PC-3 (cell line): ENCODE results near the gene ZBTB16. TPM values are rescaled to one million over a fixed set of nuclear protein-coding genes. Genes with fewer than 3 reads are reported as not detected.

Experiments
- ATAC-seq: fragments of 200-7000 bp; cut with Tn5 transposase; 2 replicates; pipeline ENCODE4 v1.9.1; 2020; ENCODE audit warnings: mild to moderate bottlenecking, moderate library complexity
- BruUV-seq: library from RNA; stranded (reverse); fragments of 400-500 nt; replicated peaks from 2 replicates; lab custom pipeline; 2021; lab: Mats Ljungman, UMichigan
- CTCF ChIA-PET: fragments of 300-600 bp; sonication (Branson Sonifier 250); formaldehyde crosslinking; loops from one replicate; lab custom pipeline; 2022; ENCODE audit warnings: antibody characterized with exemption; lab: Charles Lee
- POLR2A ChIA-PET: fragments of 300-600 bp; sonication (Branson Sonifier 250); formaldehyde crosslinking; loops from one replicate; lab custom pipeline; 2022; ENCODE audit warnings: antibody characterized with exemption; ENCODE audit not compliant: unreplicated experiment; lab: Charles Lee
- DNase-seq: peaks from one replicate; pipeline ENCODE4 v3.0.0-alpha.2; 2015
- H2AFZ ChIP-seq: fragments of 300-600 bp; sonication (generic); 2 replicates; pipeline ENCODE4 v1.6.0; 2016; ENCODE audit warnings: antibody characterized with exemption, low read length
- H3F3A ChIP-seq: fragments of 300-600 bp; sonication (generic); one replicate; pipeline ENCODE4 v1.6.0; 2017; ENCODE audit warnings: antibody characterized with exemption, low read length, control low read depth, mild to moderate bottlenecking; ENCODE audit not compliant: unreplicated experiment
- H3K27ac ChIP-seq: fragments of 300-600 bp; sonication (generic); 2 replicates; pipeline ENCODE4 v1.5.1; 2016; ENCODE audit warnings: mild to moderate bottlenecking, low read length
- H3K27me3 ChIP-seq: fragments of 300-600 bp; sonication (generic); 2 replicates; pipeline ENCODE4 v1.6.1; 2016; ENCODE audit warnings: low read length, mixed read lengths
- H3K36me3 ChIP-seq: fragments of 300-600 bp; sonication (generic); 2 replicates; pipeline ENCODE4 v1.6.1; 2016; ENCODE audit warnings: low read depth, mixed run types, low read length, mixed read lengths
- H3K4me1 ChIP-seq: fragments of 300-600 bp; sonication (generic); 2 replicates; pipeline ENCODE4 v1.5.1; 2016; ENCODE audit warnings: low read length; ENCODE audit not compliant: insufficient read depth
- H3K4me2 ChIP-seq: fragments of 300-600 bp; sonication (generic); 2 replicates; pipeline ENCODE4 v1.6.0; 2016; ENCODE audit warnings: low read length
- H3K4me3 ChIP-seq: fragments of 300-600 bp; sonication (generic); 2 replicates; pipeline ENCODE4 v1.5.1; 2016; ENCODE audit warnings: mild to moderate bottlenecking, low read length, mixed read lengths
- H3K79me2 ChIP-seq: fragments of 300-600 bp; sonication (generic); 2 replicates; pipeline ENCODE4 v1.6.1; 2017; ENCODE audit warnings: low read length, mixed read lengths
- H3K9ac ChIP-seq: fragments of 300-600 bp; sonication (generic); 2 replicates; pipeline ENCODE4 v1.6.0; 2016; ENCODE audit warnings: mild to moderate bottlenecking, low read length
- H3K9me2 ChIP-seq: fragments of 300-600 bp; sonication (generic); replicated peaks from 2 replicates; pipeline ENCODE4 v1.6.1; 2016; ENCODE audit warnings: mixed run types, low read length, mixed read lengths
- H3K9me3 ChIP-seq: fragments of 300-600 bp; sonication (generic); 2 replicates; pipeline ENCODE4 v1.6.1; 2016; ENCODE audit warnings: low read length, mixed read lengths
- H4K20me1 ChIP-seq: fragments of 300-600 bp; sonication (generic); 2 replicates; pipeline ENCODE4 v1.6.1; 2016; ENCODE audit warnings: low read length, mixed read lengths
- EZH2 ChIP-seq: fragments of 300-600 bp; sonication (generic); IDR thresholded peaks from one replicate; pipeline ENCODE4 v1.6.1; 2017; ENCODE audit warnings: antibody characterized with exemption, mild to moderate bottlenecking, low read length; ENCODE audit not compliant: unreplicated experiment
- EZH2phosphoT487 ChIP-seq: fragments of 300-600 bp; sonication (generic); IDR thresholded peaks from 2 replicates; pipeline ENCODE4 v1.6.1; 2018; ENCODE audit warnings: mild to moderate bottlenecking, antibody characterized with exemption, low read length, borderline replicate concordance
- intact Hi-C: fragments of 100-400 bp; cut with micrococcal nuclease; formaldehyde crosslinking; loops from 2 replicates; pipeline ENCODE4 v1.9.0; 2023
- total RNA-seq: library from RNA; depleted of rRNA; stranded (reverse); fragments of >200 nt; gene quantifications from 2 replicates; pipeline ENCODE4 v1.2.3, GENCODE V29; 2014
- TF ChIP-seq, protein P1 (sequence below): fragments of 300-600 bp; sonication (generic); conservative IDR thresholded peaks from 2 replicates; pipeline ENCODE4 v1.5.1; 2017; ENCODE audit warnings: antibody characterized with exemption, low read depth, mild to moderate bottlenecking, low read length

Gene ZBTB16
- total RNA-seq, 1 experiment from 2014 or later, result not detected

DNA sequence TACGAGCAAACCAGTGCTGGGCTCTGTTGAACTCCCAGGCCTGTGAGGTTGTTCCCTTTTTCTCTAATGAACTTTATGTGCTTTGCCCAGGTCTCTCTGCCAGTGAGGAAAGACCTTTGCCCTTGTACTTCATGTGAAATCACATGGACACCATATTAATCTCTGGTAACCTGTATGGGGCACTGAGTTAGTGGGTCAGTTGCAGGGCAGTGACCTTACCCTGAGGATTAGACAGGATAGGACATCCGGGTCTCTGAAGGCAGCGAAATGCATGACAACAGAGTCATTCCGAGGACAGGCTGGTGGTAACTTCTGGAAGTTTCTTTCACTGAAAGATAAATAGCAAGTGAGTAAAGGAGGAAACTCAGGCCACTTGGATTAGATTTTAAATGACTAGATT lies 93.7 kb downstream of the ZBTB16 start:
- intact Hi-C loops, result no loop called here
- Histone ChIP-seq H3K27me3 (peaks cover 92% of the 10 kb centered on the region), H3K4me2 (no peak overlapping the region), H3K79me2 (no peaks in the 10 kb centered on the region), H3K9me2 (no peaks in the 10 kb centered on the region), H3K36me3 (no peaks in the 10 kb centered on the region), H3F3A (no peaks in the 10 kb centered on the region), H3K9ac (no peak overlapping the region), H3K9me3 (no peaks in the 10 kb centered on the region), H4K20me1 (no peaks in the 10 kb centered on the region), H3K4me3 (no peak overlapping the region), H3K27ac (no peak overlapping the region), H2AFZ (no peak overlapping the region), H3K4me1 (no peaks in the 10 kb centered on the region)
- ATAC-seq, result no peak
- ChIA-PET POLR2A (no interaction called here), CTCF (no interaction called here)
- DNase-seq, result no peak
- TF ChIP-seq EZH2, result no peak
- TF ChIP-seq, protein P1, sequence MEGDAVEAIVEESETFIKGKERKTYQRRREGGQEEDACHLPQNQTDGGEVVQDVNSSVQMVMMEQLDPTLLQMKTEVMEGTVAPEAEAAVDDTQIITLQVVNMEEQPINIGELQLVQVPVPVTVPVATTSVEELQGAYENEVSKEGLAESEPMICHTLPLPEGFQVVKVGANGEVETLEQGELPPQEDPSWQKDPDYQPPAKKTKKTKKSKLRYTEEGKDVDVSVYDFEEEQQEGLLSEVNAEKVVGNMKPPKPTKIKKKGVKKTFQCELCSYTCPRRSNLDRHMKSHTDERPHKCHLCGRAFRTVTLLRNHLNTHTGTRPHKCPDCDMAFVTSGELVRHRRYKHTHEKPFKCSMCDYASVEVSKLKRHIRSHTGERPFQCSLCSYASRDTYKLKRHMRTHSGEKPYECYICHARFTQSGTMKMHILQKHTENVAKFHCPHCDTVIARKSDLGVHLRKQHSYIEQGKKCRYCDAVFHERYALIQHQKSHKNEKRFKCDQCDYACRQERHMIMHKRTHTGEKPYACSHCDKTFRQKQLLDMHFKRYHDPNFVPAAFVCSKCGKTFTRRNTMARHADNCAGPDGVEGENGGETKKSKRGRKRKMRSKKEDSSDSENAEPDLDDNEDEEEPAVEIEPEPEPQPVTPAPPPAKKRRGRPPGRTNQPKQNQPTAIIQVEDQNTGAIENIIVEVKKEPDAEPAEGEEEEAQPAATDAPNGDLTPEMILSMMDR, result no peak
- no peak for TF ChIP-seq EZH2phosphoT487
- no TSS peak for BruUV-seq

GRCh38 chr11:114154271-114155047 lies 94.9 kb downstream of the ZBTB16 start:
- Histone ChIP-seq H3K9me3 (no peaks in the 10 kb centered on the region), H3K4me3 (no peak overlapping the region), H2AFZ (no peak overlapping the region), H3K4me2 (no peak overlapping the region), H3K27ac (no peak overlapping the region), H3K9ac (no peak overlapping the region), H3F3A (no peaks in the 10 kb centered on the region), H3K79me2 (no peaks in the 10 kb centered on the region), H3K4me1 (peaks cover 10% of the 10 kb centered on the region), H3K36me3 (no peaks in the 10 kb centered on the region), H4K20me1 (no peaks in the 10 kb centered on the region), H3K9me2 (no peaks in the 10 kb centered on the region), H3K27me3 (peaks cover 85% of the 10 kb centered on the region)
- TF ChIP-seq EZH2 (no peak), EZH2phosphoT487 (no peak)
- TF ChIP-seq, protein P1, result no peak
- ChIA-PET POLR2A (no interaction called here), CTCF (no interaction called here)
- ATAC-seq (no peak), DNase-seq (no peak)
- BruUV-seq, result no TSS peak
- intact Hi-C loops, result no loop called here

DNA sequence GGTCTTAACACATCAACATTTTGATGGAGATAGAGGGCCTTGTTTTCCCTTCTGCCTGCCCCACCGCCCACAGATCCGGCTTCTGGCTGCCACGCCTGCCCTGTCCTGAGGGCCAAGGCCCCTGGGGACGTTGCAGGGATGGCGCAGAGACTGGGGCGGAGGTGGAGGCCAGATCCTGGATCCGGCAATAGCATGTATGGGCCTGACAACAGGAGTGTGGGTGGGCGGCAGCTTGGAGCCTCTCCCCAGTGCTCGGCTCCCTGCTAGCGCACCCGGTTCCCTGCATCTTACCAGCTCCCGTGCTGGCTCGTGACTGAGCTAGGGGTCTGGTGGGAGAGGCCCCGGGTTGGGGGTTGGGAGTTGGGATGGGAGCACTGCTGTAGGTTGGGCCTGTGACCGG lies 95.6 kb downstream of the ZBTB16 start:
- Histone ChIP-seq H3K4me2 (no peak overlapping the region), H3F3A (no peaks in the 10 kb centered on the region), H3K9me2 (no peaks in the 10 kb centered on the region), H3K36me3 (no peaks in the 10 kb centered on the region), H3K79me2 (no peaks in the 10 kb centered on the region), H3K27ac (no peak overlapping the region), H2AFZ (no peak overlapping the region), H3K9me3 (no peaks in the 10 kb centered on the region), H3K4me1 (peaks cover 14% of the 10 kb centered on the region), H4K20me1 (no peaks in the 10 kb centered on the region), H3K4me3 (no peak overlapping the region), H3K9ac (no peak overlapping the region), H3K27me3 (peaks cover 79% of the 10 kb centered on the region)
- BruUV-seq, result no TSS peak
- ATAC-seq (no peak), DNase-seq (no peak)
- TF ChIP-seq EZH2phosphoT487 (no peak), EZH2 (no peak)
- TF ChIP-seq, protein P1, result no peak
- ChIA-PET POLR2A (no interaction called here), CTCF (no interaction called here)
- intact Hi-C loops, result no loop called here
